DOHH2 (cell line): Measurements from ENCODE around the gene CFAP100.

ENCODE experiments used
- H3F3A ChIP-seq: fragments of 200-600 bp; sonication (generic), shearing (Covaris generic); 2 replicates; pipeline ENCODE4 v1.6.0; 2016; ENCODE audit warnings: antibody characterized with exemption, mild to moderate bottlenecking; ENCODE audit not compliant: control insufficient read depth, insufficient read depth
- H3K27ac ChIP-seq: fragments of 200-600 bp; sonication (generic); 2 replicates; pipeline ENCODE4 v1.5.1; 2014; ENCODE audit warnings: low read depth, mild to moderate bottlenecking, low read length, moderate library complexity
- H3K27me3 ChIP-seq: fragments of 200-600 bp; sonication (generic); 2 replicates; pipeline ENCODE4 v1.6.1; 2014; ENCODE audit warnings: mild to moderate bottlenecking, low read length, mixed read lengths; ENCODE audit not compliant: control insufficient read depth
- H3K36me3 ChIP-seq: fragments of 200-600 bp; sonication (generic); 2 replicates; pipeline ENCODE4 v1.6.1; 2014; ENCODE audit warnings: mild to moderate bottlenecking, low read length, moderate library complexity, mixed read lengths; ENCODE audit not compliant: control insufficient read depth
- H3K4me1 ChIP-seq: fragments of 200-600 bp; sonication (generic); 2 replicates; pipeline ENCODE4 v1.6.1; 2014; ENCODE audit warnings: mild to moderate bottlenecking, low read length, mixed read lengths; ENCODE audit not compliant: control insufficient read depth
- H3K4me2 ChIP-seq: fragments of 200-600 bp; sonication (generic); 2 replicates; pipeline ENCODE4 v1.6.0; 2014; ENCODE audit warnings: mild to moderate bottlenecking, low read length, moderate library complexity
- H3K4me3 ChIP-seq: fragments of 200-600 bp; sonication (generic); 2 replicates; pipeline ENCODE4 v1.5.1; 2014; ENCODE audit warnings: mild to moderate bottlenecking, low read length, mixed read lengths
- H3K79me2 ChIP-seq: fragments of 200-600 bp; sonication (generic); 2 replicates; pipeline ENCODE4 v1.6.1; 2014; ENCODE audit warnings: mild to moderate bottlenecking, low read length, mixed read lengths; ENCODE audit not compliant: control insufficient read depth
- H3K9me2 ChIP-seq: fragments of 200-600 bp; sonication (generic); replicated peaks from 2 replicates; pipeline ENCODE4 v1.6.1; 2014; ENCODE audit warnings: mild to moderate bottlenecking, low read length, mixed read lengths; ENCODE audit not compliant: control insufficient read depth
- H3K9me3 ChIP-seq: fragments of 200-600 bp; sonication (generic); 2 replicates; pipeline ENCODE4 v1.6.1; 2014; ENCODE audit warnings: antibody characterized with exemption, low read length, mixed read lengths; ENCODE audit not compliant: control insufficient read depth, insufficient read depth
- H4K20me1 ChIP-seq: fragments of 200-600 bp; sonication (generic); 2 replicates; pipeline ENCODE4 v1.6.0; 2014; ENCODE audit warnings: low read depth, mild to moderate bottlenecking, antibody characterized with exemption, low read length, moderate library complexity; ENCODE audit not compliant: control insufficient read depth, insufficient read depth
- CTCF ChIP-seq: fragments of 200-600 bp; sonication (generic); IDR thresholded peaks from one replicate; pipeline ENCODE4 v1.5.1; 2014; ENCODE audit warnings: antibody characterized with exemption, mild to moderate bottlenecking, low read depth, low read length; ENCODE audit not compliant: poor library complexity, severe bottlenecking
- EZH2phosphoT487 ChIP-seq: fragments of 200-600 bp; sonication (generic); IDR thresholded peaks from 2 replicates; pipeline ENCODE4 v1.6.1; 2017; ENCODE audit warnings: borderline replicate concordance, mild to moderate bottlenecking, antibody characterized with exemption, low read length, moderate library complexity, mixed read lengths

Gene CFAP100

DNA sequence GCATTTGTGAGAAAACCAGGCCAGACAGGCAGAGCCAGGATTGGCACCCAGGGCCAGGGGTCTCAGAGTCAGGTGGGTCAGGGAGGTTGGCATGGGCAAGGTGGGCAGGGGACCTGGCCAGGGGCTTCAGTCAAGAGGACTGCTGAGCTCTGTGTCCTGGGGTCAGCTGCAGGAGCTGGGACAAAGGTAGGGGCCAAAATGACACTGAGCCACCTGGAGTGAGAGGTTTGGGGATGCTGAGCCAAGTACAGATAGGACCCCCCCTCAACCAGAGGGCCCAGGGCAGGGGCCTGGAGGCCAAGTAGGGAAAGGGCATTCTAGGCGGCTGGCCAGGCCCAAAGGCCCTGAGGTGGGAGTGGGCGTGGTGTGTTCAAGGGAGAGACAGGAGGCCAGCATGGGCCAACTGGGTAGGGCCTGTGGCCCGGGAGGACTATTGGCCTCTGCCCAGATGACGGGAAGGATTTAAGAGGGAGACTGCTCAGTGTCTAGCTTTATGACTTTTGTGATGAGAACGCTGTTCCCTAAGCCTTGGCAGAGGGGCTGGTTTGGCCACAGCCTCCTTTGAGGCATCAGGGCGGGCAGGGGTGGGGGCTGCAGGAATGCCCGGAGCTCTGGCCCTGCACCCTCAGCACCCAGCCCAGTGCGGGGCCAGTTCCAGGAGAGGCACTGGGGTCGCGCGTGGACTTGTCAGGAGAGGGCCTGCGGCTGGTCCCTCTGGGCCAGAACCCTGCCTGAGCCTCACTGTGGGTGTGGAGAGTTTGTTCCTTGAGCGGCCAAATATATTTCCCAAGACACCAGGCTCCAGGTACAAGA, 3.1 kb downstream of the CFAP100 start:
- peaks cover 5% of the 10 kb centered on the region for H3K27me3 ChIP-seq
- no peaks in the 10 kb centered on the region for H3K36me3 ChIP-seq
- TF ChIP-seq CTCF, result no peak
- TF ChIP-seq EZH2phosphoT487, result no peak
- H3K4me2 ChIP-seq, result no peak overlapping the region
- H4K20me1 ChIP-seq, result no peaks in the 10 kb centered on the region
- peaks cover 17% of the 10 kb centered on the region; the same call in 1 of the 2 replicates for H3K9me3 ChIP-seq
- H3K27ac ChIP-seq, result no peak overlapping the region
- H3F3A ChIP-seq, result no peaks in the 10 kb centered on the region
- no peaks in the 10 kb centered on the region for H3K9me2 ChIP-seq
- peaks cover 7% of the 10 kb centered on the region for H3K4me1 ChIP-seq
- H3K4me3 ChIP-seq, result no peak overlapping the region
- H3K79me2 ChIP-seq, result no peaks in the 10 kb centered on the region

DNA sequence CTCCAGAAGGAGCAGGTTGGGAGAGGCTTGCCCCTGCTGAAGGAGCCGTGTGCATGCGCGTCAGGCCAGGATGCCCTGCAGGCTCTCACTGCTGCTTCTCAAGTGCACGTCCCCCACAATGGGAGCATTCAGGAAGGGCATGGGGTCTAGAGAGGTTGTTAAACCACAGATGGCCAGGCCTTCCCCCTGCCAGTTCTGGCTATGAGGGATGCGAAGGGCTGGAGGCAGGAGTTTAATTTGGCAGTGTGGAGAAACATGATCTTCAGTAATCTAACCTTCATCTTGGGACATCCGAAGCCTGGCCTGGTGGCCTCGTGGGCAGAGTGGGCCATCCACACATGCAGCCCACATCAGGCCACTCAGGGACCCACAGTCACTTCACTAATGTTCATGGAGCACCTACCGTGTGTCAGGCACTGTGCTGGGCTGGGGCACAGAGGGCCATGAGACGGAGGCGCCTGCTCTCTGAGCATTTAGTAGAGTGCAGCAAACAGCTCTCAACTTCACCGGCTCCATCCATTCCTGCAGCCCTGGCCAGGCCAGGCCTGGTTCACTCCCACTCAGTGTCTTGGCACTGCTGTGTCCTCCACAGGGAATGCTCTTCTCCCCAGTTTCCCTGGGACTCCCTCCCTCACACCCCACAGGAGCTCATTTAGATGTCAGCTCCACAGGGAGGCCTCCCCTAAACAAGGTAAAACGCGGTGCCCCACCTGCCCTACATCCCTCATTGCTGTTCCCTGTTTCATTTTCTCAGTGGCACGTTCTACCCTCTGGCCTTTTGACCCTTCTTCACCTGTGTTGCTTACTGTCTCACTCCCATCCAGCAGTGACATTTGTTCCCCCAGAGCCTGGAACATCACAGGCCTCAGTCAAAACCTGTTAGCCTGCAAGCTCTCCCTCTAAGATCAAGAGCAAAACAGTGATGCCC, 4.0 kb downstream of the CFAP100 start:
- Histone ChIP-seq H3K4me1 (peaks cover 7% of the 10 kb centered on the region), H3K4me3 (no peak overlapping the region), H3K9me2 (no peaks in the 10 kb centered on the region), H4K20me1 (no peaks in the 10 kb centered on the region), H3K36me3 (no peaks in the 10 kb centered on the region), H3K79me2 (no peaks in the 10 kb centered on the region), H3K4me2 (no peak overlapping the region), H3K27me3 (0 out of 2 replicates have a peak, but pooled peaks cover 2% of the 10 kb centered on the region), H3K27ac (no peak overlapping the region), H3K9me3 (peaks cover 17% of the 10 kb centered on the region; the same call in 1 of the 2 replicates), H3F3A (no peaks in the 10 kb centered on the region)
- TF ChIP-seq EZH2phosphoT487 (no peak), CTCF (no peak)

DNA sequence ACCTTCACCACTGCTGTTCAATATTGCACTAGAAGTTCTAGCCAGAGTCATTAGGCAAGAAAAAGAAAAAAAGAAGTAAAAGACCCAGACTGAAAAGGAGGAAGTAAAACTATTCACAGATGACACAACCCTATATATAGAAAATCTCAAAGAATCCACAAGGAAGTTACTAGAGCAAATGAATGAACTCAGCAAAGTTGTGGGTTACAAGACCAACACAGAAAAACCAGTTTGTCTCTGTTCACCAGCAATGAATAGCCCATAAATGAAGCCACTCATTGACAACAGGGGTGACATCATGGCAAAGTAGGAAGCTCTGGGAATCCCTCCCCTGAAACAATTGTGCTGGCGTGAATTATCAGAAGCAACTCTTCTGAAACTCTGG, 4.6 kb downstream of the CFAP100 start:
- H3K9me3 ChIP-seq, result peaks cover 17% of the 10 kb centered on the region; the same call in 1 of the 2 replicates
- no peak overlapping the region for H3K27ac ChIP-seq
- no peak overlapping the region for H3K4me2 ChIP-seq
- 0 out of 2 replicates have a peak, but pooled peaks cover 5% of the 10 kb centered on the region for H3K27me3 ChIP-seq
- no peaks in the 10 kb centered on the region for H3K9me2 ChIP-seq
- no peaks in the 10 kb centered on the region for H4K20me1 ChIP-seq
- H3K4me3 ChIP-seq, result no peak overlapping the region
- H3K79me2 ChIP-seq, result no peaks in the 10 kb centered on the region
- H3F3A ChIP-seq, result no peaks in the 10 kb centered on the region
- no peaks in the 10 kb centered on the region for H3K36me3 ChIP-seq
- TF ChIP-seq EZH2phosphoT487, result no peak
- TF ChIP-seq CTCF, result no peak
- H3K4me1 ChIP-seq, result peaks cover 7% of the 10 kb centered on the region
